Vagina (tissue), 2 donors: ENCODE data around the gene FAM180B.

Experiments used
- CTCF ChIP-seq, 3 experiments: fragments of 450-650 bp in 2 of 3; fragments of 200-600 bp in 1 of 3; sonication (generic) in 1 of 3; IDR thresholded peaks; one replicate each; pipeline ENCODE4 v1.5.1; 2017 to 2019; ENCODE audit warnings: antibody characterized with exemption in 3 of 3, mild to moderate bottlenecking in 2 of 3, moderate library complexity in 2 of 3
- POLR2A ChIP-seq, 2 donors: fragments of 450-650 bp; IDR thresholded peaks; one replicate each; pipeline ENCODE4 v1.6.1; 2017; ENCODE audit warnings: antibody characterized with exemption in 2 of 2, mild to moderate bottlenecking in 2 of 2, moderate library complexity in 2 of 2
- POLR2AphosphoS5 ChIP-seq, 2 donors: sonication (generic); formaldehyde crosslinking; IDR thresholded peaks; one replicate each; pipeline ENCODE4 v1.9.0; 2017; ENCODE audit warnings: antibody characterized with exemption in 2 of 2, mild to moderate bottlenecking in 2 of 2, low read depth in 1 of 2; ENCODE audit not compliant: insufficient read depth in 1 of 2

- TF ChIP-seq CTCF (IDR thresholded peaks at IDR 0.05) (no peak), POLR2A (IDR thresholded peaks at IDR 0.05) (no peak), POLR2AphosphoS5 (IDR thresholded peaks at IDR 0.05; ENCODE audit: insufficient read depth in 1 of 2, low read depth in 1 of 2) (no peak)
Observed at GRCh38 chr11:47552056-47552565, 34.4 kb upstream of the FAM180B start.
